Measurements from ENCODE around the gene GADL1.

Gene GADL1

GRCh38 chr3:30760040-30760695 is 134.3 kb downstream of the GADL1 start:
- no peak for DNase-seq (ENCODE audit: low spot score)

- no peak for DNase-seq (ENCODE audit: low spot score)
These were observed 138.2 kb downstream of the GADL1 start for GRCh38 chr3:30756218-30756617.

- no peak for DNase-seq (ENCODE audit: low spot score)
These were observed 140.0 kb downstream of the GADL1 start for GRCh38 chr3:30754426-30754825.

- DNase-seq (ENCODE audit: low spot score): no peak
These were observed 140.7 kb downstream of the GADL1 start for GRCh38 chr3:30753766-30754165.

GRCh38 chr3:30752970-30753369 is 141.5 kb downstream of the GADL1 start:
- no peak for DNase-seq (ENCODE audit: low spot score)

- DNase-seq (ENCODE audit: low spot score): no peak
These were observed 142.0 kb downstream of the GADL1 start for GRCh38 chr3:30752491-30752890.

GRCh38 chr3:30751610-30752299 is 142.7 kb downstream of the GADL1 start:
- peak; percentile 30 for DNase-seq (ENCODE audit: low spot score)

- no peak for DNase-seq (ENCODE audit: low spot score)
These were observed 143.5 kb downstream of the GADL1 start for GRCh38 chr3:30750967-30751366.

- DNase-seq (ENCODE audit: low spot score): no peak
These were observed 145.2 kb downstream of the GADL1 start for GRCh38 chr3:30749230-30749629.

- peak; percentile 13 for DNase-seq (ENCODE audit: low spot score)
These were observed 146.6 kb downstream of the GADL1 start for GRCh38 chr3:30747771-30748281.

- no peak for DNase-seq (ENCODE audit: low spot score)
These were observed 150.7 kb downstream of the GADL1 start for GRCh38 chr3:30743641-30744317.

- DNase-seq (ENCODE audit: low spot score): no peak
These were observed 151.5 kb downstream of the GADL1 start for GRCh38 chr3:30742796-30743619.

- DNase-seq (ENCODE audit: low spot score): no peak
These were observed 152.6 kb downstream of the GADL1 start for GRCh38 chr3:30741889-30742288.

GRCh38 chr3:30738605-30739004 is 155.9 kb downstream of the GADL1 start:
- no peak for DNase-seq (ENCODE audit: low spot score)

GRCh38 chr3:30737743-30738499 is 156.5 kb downstream of the GADL1 start:
- DNase-seq (ENCODE audit: low spot score): no peak

GRCh38 chr3:30733696-30734095 is 160.8 kb downstream of the GADL1 start:
- DNase-seq (ENCODE audit: low spot score): no peak

- DNase-seq (ENCODE audit: low spot score): peak; percentile 23
These were observed 161.3 kb downstream of the GADL1 start for GRCh38 chr3:30733209-30733608.

- DNase-seq (ENCODE audit: low spot score): no peak
These were observed 163.5 kb downstream of the GADL1 start for GRCh38 chr3:30730967-30731366.

- DNase-seq (ENCODE audit: low spot score): no peak
These were observed 164.5 kb downstream of the GADL1 start for GRCh38 chr3:30729936-30730335.

- DNase-seq (ENCODE audit: low spot score): no peak
These were observed 164.9 kb downstream of the GADL1 start for GRCh38 chr3:30729512-30729911.

GRCh38 chr3:30728143-30728542 is 166.3 kb downstream of the GADL1 start:
- no peak for DNase-seq (ENCODE audit: low spot score)

Measured in Ammon's horn (tissue), 1 donor.